ENCODE data around the gene LDLRAD4.

LDLRAD4 gene

DNA sequence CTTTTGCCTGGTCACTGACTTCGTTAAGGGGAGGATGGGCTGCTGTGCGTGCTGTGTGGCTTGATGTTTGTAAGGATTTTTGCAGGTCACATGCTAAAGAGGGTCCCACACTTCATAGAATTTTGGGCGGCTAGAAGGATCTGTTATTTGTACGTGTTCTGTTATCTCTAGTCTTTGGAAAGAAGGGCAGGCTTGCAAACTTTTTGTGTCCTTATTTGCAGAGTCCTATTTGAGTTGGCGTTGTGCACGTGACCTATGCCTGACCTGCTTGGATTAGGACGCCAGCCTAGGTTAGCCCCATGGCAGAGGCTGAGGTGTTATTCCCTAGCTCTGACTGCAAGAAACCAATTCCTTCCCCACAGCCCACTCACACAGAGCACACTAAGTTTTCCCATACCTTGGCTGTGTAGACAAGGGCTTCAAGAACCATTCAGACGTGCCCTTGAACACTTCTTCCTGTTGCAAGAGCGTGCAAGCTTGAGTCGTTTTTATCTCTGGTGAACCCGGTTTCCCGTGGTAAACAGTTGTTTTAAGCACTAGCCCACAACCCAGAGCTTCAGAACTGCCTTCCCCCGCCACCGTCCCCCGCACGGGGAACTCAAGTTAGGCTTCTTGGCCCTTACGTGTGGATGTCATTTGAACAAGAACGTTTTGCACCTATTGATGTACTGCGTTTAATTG is 94.6 kb downstream of the LDLRAD4 start:
- no peak overlapping the region for H3K4me3 ChIP-seq

DNA sequence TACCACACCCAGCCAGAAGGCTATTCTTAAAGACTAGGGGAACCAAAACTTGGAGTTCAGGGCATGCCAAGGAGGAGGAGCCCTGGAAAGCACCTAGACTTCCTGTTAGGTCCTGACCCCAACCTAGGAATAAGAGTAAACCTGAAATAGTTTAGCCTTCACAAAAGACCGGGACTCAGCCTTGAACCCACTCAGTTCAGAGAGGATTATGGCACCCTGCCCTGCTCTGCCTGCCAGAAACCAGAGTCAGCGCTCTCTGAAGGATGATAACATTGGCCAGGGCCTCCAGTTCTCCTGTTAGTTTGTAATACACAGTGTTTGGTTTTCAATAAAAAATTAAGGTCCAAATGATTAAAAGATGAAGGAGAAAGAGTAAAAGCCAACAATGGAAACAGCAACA is 96.4 kb downstream of the LDLRAD4 start:
- intact Hi-C loops (cut with DNase I; ENCODE audit: low total_unique reads): no loop called here
- Histone ChIP-seq H3K27me3 (no peaks in the 10 kb centered on the region), H3K4me3 (no peak overlapping the region), H3K9me3 (peaks cover 0 to 12% (median 11%) of the 10 kb centered on the region in 3 donors), H3K36me3 (peaks cover 0 to 7% (median 6%) of the 10 kb centered on the region in 3 donors), H3K27ac (no peak overlapping the region), H3K4me1 (peaks cover 0 to 18% (median 8%) of the 10 kb centered on the region in 4 donors)
- no peak for DNase-seq
- TF ChIP-seq, protein P1, sequence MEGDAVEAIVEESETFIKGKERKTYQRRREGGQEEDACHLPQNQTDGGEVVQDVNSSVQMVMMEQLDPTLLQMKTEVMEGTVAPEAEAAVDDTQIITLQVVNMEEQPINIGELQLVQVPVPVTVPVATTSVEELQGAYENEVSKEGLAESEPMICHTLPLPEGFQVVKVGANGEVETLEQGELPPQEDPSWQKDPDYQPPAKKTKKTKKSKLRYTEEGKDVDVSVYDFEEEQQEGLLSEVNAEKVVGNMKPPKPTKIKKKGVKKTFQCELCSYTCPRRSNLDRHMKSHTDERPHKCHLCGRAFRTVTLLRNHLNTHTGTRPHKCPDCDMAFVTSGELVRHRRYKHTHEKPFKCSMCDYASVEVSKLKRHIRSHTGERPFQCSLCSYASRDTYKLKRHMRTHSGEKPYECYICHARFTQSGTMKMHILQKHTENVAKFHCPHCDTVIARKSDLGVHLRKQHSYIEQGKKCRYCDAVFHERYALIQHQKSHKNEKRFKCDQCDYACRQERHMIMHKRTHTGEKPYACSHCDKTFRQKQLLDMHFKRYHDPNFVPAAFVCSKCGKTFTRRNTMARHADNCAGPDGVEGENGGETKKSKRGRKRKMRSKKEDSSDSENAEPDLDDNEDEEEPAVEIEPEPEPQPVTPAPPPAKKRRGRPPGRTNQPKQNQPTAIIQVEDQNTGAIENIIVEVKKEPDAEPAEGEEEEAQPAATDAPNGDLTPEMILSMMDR (IDR thresholded peaks at IDR 0.05): no peak

More for the DNA sequence above, 94.6 kb downstream of the LDLRAD4 start:
- TF ChIP-seq, protein P1 (IDR thresholded peaks at IDR 0.05): no peak
- H3K9me3 ChIP-seq: peaks cover 0 to 12% (median 11%) of the 10 kb centered on the region in 3 donors
- H3K4me1 ChIP-seq: no peaks in the 10 kb centered on the region
- H3K27ac ChIP-seq: no peak overlapping the region
- DNase-seq: no peak
- intact Hi-C loops (cut with DNase I; ENCODE audit: low total_unique reads): no loop called here
- peaks cover 0 to 7% (median 6%) of the 10 kb centered on the region in 3 donors for H3K36me3 ChIP-seq
- no peaks in the 10 kb centered on the region for H3K27me3 ChIP-seq

DNA sequence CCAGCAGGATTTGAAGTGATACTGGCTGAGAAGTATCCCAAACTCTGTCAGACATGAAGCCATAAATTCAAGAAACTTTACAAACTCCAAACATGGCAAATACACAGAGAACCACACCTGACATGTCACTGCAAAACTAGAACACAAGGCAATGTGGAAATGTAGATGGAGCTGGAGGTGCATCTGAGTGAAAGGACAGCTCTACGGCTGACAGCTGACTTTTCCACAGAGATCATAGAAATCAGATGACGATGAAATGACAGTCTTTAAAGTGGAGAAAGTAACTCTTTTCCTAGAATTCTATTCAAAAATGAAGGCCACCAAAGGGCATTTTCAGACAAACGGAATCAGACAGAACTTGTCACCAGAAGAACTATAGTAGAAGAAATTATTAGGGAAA is 97.5 kb downstream of the LDLRAD4 start:
- Histone ChIP-seq H3K4me3 (no peak overlapping the region), H3K27ac (no peak overlapping the region), H3K27me3 (no peaks in the 10 kb centered on the region), H3K9me3 (peaks cover 0 to 12% (median 11%) of the 10 kb centered on the region in 3 donors), H3K4me1 (peaks cover 0 to 29% (median 16%) of the 10 kb centered on the region in 4 donors), H3K36me3 (peaks cover 0 to 7% (median 6%) of the 10 kb centered on the region in 3 donors)
- intact Hi-C loops (cut with DNase I; ENCODE audit: low total_unique reads): no loop called here
- no peak for DNase-seq
- TF ChIP-seq, protein P1 (IDR thresholded peaks at IDR 0.05): no peak

DNA sequence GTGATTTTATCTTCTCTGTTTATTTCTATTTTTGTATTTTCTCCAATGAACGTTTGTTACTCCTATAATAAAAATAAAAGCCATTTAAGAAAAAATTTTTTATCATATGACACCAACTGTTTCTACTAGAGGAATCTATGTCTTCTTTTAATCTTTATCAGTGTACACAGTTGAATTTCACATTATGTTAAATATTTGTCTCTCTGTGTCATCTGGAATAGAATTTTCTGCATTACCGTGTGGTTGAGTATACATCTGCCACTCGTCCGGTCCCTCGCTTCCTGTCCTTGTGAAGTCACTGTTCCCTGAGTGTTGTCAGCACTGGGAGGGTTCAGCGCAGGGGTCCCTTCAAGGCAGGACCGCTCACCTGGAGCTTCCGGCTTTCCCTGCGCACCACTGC is 99.2 kb downstream of the LDLRAD4 start:
- Histone ChIP-seq H3K4me1 (peaks cover 0 to 40% (median 21%) of the 10 kb centered on the region in 4 donors), H3K9me3 (peaks cover 0 to 12% (median 11%) of the 10 kb centered on the region in 3 donors), H3K27ac (peak overlapping the region; percentile 73 to 79), H3K36me3 (peaks cover 0 to 7% (median 6%) of the 10 kb centered on the region in 3 donors), H3K4me3 (no peak overlapping the region), H3K27me3 (no peaks in the 10 kb centered on the region)
- no peak for DNase-seq
- TF ChIP-seq, protein P1 (IDR thresholded peaks at IDR 0.05): no peak
- intact Hi-C loops (cut with DNase I; ENCODE audit: low total_unique reads): no loop called here

DNA sequence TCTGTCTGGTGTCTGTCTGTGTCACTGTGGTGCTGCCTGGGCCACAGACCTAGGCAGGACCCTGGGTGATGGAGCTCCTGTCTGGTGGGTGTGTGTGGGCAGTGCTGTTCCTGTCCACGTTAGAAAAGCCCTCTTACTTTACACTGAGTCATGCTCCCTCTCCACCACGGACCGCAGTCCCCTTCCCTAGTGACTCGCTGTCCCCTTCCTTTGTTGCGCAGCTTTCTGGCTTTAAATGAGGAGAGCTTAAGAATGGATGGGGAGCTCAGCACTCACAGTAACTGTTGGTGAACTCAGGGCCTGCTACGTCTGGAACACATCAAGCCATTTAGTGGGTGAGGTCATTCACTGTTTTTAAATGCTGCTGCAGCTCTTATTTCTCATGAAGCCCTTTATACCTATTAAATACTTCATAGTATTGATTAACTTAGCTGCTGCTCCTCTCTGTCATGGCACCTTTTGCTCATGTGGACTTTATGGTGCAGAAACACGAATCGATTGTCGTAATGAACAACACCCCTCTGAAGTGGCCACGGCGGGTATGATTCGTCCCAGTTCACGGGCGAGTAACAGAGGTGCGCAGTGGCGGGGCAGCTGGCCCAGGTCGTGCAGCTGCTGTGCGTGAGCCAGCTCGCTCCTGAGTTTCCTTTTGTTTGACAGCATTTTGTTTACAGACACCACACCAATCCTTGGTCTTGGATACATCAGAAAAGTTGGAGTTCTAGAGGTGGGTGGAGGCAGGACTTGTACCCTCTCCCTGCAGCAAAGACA is 100.4 kb downstream of the LDLRAD4 start:
- no peaks in the 10 kb centered on the region for H3K27me3 ChIP-seq
- H3K4me3 ChIP-seq: no peak overlapping the region
- H3K27ac ChIP-seq: peak overlapping the region; percentile 73 to 79
- peaks cover 0 to 7% (median 0%) of the 10 kb centered on the region in 3 donors for H3K36me3 ChIP-seq
- intact Hi-C loops (cut with DNase I; ENCODE audit: low total_unique reads): no loop called here
- TF ChIP-seq, protein P1 (IDR thresholded peaks at IDR 0.05): no peak
- H3K4me1 ChIP-seq: peaks cover 0 to 51% (median 28%) of the 10 kb centered on the region in 4 donors
- no peak for DNase-seq
- peaks cover 0 to 12% (median 11%) of the 10 kb centered on the region in 3 donors for H3K9me3 ChIP-seq

Measured in tibial artery (tissue), 4 donors.